ENCODE measurements around the gene DENND6B.

GRCh38 chr22:50271519-50271970 is 55.3 kb downstream of the DENND6B start:
- peak; percentile 20 for TF ChIP-seq CTCF (conservative IDR thresholded peaks at IDR 0.05)
- TF ChIP-seq ZFX (IDR thresholded peaks at IDR 0.05) = no peak

Data from C4-2B (cell line).